ENCODE results near the gene MCM9. TPM values are rescaled to one million over a fixed set of nuclear protein-coding genes. Genes with fewer than 3 reads are reported as not detected.
"Not testable (repeated sequence)": the region's sequence is repeated elsewhere in the genome, so short reads cannot be mapped to it uniquely, and the experiment has no call there.

MCM9 gene
- total RNA-seq, 1 donor from 2014 or later: 36.0 TPM

DNA sequence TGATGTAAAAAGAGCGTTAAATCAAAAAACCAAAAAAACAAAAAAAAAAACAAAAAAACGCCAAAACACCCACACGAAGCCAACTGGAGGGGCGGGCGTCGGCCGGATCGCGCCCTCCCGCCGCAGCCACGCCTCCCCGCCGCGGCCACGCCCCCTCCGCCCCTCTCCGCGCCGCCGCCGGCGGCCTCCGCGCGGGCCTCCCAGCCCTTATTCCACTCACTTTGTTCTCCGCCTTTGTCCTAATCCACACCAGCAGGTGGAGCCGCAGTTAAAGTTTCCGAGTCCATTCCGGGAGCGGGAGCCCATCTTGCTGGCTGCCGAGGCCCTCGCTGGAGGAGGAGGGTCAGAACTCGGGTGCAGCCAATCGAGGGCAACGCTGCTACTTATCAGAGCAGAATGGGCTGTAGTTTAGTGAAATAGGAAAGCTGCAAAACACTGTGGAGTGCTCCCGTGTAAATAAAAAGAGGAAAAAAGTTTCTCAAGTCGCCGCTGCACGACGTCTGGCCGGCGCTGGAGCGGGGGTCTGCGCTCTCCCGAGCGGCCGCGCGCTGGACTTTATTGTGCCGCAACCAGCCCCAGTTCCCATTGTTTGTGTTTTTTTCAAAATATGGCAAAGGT is 41.0 kb downstream of the MCM9 start, which contains the start of gene ASF1A:
TSS of gene ASF1A (plus strand) at position 346 of the 618 bp plus-strand sequence. CDS start at position 608, 262 bp downstream.
- DNase-seq (ENCODE audit: low spot score): peak; percentile 98

- DNase-seq (ENCODE audit: low spot score): peak; percentile 47
These were observed 41.7 kb downstream of the MCM9 start for GRCh38 chr6:118893064-118893806.

- no peak for DNase-seq (ENCODE audit: low spot score)
These were observed 42.5 kb downstream of the MCM9 start for GRCh38 chr6:118892355-118892991.

DNA sequence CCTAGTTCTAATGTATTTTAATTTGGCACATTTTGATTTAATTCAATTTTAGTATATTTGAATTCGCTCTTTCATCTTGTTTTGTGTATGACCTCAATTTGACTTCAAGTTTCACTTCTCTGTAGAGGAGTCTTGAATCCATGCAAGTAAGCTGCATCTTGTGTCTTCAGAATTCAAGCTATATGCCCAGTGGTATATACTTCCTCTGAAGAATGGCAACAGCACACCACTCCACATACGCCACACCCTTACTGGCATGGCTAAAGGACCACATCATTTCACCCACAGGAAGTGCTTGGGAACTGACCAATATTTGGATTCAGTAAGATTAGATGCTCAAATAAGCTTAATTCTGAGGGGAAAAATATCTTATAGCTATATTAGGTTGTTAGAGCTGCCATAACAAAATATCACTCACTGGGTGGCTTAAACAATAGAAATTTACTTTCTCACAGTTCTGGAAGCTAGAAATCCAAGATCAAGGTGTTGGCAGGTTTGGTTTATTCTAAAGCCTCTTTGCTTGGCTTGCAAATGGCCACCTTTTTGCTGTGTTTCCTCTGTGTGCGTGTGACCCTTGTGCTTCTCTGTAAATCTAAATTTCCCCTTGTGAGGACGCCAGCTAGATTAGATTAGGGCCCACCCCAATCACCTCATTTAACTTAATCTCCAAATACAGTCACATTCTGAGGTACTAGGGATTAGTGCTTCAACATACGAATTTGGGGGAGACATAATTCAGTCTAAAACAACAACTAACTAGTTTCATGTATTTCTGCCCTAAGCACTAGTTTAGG is 43.8 kb downstream of the MCM9 start:
- no peak for DNase-seq (ENCODE audit: low spot score)

- no peak for DNase-seq (ENCODE audit: low spot score)
These were observed 45.8 kb downstream of the MCM9 start for GRCh38 chr6:118889163-118889562.

- DNase-seq (ENCODE audit: low spot score): no peak
These were observed 48.3 kb downstream of the MCM9 start for GRCh38 chr6:118886641-118887040.

- DNase-seq (ENCODE audit: low spot score): no peak
These were observed 52.5 kb downstream of the MCM9 start for GRCh38 chr6:118882314-118882905.

DNA sequence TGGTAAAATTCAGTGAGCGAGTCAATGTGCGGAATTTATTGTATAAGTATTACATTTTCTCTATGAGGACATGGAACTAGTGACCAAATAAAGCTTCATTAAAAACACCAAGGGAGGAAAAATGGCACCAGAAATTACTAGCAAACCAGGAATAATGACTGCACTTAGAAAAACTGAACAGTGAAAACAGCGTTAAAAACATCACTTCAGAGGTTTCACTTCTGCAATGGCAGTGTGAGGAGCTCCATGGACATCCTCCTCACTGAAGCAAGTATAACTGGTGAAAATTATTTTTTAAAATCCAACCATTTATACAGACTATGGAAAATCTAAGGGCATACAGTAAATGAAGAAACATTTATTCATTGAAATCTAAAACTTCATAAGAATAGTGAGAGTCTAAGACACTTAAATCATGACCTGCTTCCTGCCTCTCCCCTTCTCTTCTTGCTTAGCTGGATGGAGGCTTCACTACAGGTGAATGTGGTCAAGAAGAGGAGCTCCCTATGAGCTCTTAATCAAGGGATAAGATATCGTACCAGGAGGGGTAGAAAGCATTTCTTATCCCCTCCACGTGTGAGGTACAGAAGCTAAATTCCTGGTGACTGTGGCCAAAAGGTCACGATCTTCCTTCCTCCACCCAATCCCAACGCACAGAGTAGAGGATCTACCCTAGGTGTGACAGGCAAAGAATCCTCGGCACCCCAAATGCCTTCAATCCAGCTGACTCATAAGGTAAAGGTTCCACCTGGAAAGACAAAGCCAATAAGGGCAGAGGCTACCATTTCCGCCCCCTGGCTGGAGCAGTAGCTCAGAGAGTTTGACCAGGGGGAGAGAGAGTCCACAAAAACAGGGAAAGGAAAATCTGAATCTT is 53.3 kb downstream of the MCM9 start:
- no peak for DNase-seq (ENCODE audit: low spot score)

DNA sequence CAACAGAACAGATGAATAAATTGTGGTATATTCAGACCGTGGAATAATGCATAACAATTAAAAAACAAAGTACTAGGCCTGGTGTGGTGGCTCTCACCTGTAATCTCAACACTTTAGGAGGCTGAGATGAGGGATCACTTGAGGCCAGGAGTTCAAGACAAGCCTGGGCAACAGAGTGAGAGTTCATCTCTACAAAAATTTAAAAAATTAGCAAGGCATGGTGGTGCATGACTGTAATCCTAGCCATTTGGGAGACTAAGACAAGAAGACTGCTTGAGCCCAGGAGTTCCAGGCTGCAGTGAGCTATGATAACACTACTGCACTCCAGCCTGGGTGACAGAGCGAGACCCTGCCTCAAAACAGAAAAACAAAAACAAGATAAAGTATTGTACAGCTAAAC is 57.2 kb downstream of the MCM9 start:
- DNase-seq (ENCODE audit: low spot score): no peak

DNA sequence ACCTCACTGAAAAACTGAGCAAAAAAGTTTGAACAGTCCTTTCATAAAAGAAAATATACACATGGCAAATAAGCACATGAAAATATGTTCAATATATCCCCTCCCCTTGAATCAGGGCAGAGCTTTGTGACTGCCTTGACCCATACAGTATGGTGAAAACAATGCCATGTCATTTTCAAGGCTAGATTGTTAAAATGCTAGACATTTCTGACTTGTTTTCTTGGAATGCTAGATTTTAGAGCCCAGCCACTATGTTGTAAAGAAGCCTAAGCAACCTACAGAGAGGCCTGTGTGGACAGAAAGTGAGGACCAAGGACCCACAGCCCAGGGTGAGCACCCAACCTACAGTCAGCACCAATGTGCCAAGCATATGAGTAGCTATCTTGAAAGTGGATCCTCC is 58.1 kb downstream of the MCM9 start:
- no peak for DNase-seq (ENCODE audit: low spot score)

- DNase-seq (ENCODE audit: low spot score): no peak
These were observed 58.8 kb downstream of the MCM9 start for GRCh38 chr6:118876198-118876597.

- DNase-seq (ENCODE audit: low spot score): no peak
These were observed 59.3 kb downstream of the MCM9 start for GRCh38 chr6:118875672-118876071.

- no peak for DNase-seq (ENCODE audit: low spot score)
These were observed 61.7 kb downstream of the MCM9 start for GRCh38 chr6:118873239-118873638.

DNA sequence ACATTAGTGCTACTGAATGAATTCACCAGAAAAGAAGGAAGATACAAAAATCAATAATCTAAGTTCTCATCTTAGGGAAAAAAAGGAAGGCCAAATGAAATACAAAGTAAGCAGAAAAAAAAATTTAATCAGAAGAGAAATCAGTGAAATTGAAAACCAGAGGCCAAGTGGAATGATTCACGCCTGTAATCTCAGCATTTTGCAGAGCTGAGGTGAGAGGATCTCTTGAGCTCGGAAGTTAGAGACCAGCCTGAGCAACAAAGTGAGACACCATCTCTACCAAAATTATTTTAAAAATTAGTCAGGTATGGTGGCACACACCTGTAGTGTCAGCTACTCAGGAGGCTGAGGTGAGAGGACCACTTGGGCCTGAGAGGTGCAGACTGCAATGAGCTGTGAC is 62.2 kb downstream of the MCM9 start:
- DNase-seq (ENCODE audit: low spot score): no peak

GRCh38 chr6:118872318-118872717 is 62.6 kb downstream of the MCM9 start:
- no peak for DNase-seq (ENCODE audit: low spot score)

GRCh38 chr6:118871331-118871730 is 63.6 kb downstream of the MCM9 start:
- DNase-seq (ENCODE audit: low spot score): no peak

- DNase-seq (ENCODE audit: low spot score): no peak
These were observed 64.9 kb downstream of the MCM9 start for GRCh38 chr6:118869894-118870589.

- DNase-seq (ENCODE audit: low spot score): no peak
These were observed 65.6 kb downstream of the MCM9 start for GRCh38 chr6:118869350-118869749.

DNA sequence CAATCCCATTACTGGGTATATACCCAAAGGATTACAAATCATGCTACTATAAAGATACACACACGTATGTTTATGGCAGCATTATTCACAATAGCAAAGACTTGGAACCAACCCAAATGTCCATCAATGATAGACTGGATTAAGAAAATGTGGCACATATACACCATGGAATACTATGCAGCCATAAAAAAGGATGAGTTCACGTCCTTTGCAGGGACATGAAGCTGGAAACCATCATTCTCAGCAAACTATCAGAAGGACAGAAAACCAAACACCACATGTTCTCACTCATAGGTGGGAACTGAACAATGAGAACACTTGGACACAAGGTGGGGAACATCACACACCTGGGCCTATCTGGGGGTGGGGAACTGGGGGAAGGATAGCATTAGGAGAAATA is 66.1 kb downstream of the MCM9 start:
- DNase-seq (ENCODE audit: low spot score): not testable (repeated sequence)

- no peak for DNase-seq (ENCODE audit: low spot score)
These were observed 67.8 kb downstream of the MCM9 start for GRCh38 chr6:118867181-118867580.
